ENCODE data around the gene STPG2. TPM values are rescaled to one million over a fixed set of nuclear protein-coding genes. Genes with fewer than 3 reads are reported as not detected.

The STPG2 gene
- total and polyA plus RNA-seq, 4 donors = 0.05 to 0.67 (median 0.28) TPM; not detected in 1

DNA sequence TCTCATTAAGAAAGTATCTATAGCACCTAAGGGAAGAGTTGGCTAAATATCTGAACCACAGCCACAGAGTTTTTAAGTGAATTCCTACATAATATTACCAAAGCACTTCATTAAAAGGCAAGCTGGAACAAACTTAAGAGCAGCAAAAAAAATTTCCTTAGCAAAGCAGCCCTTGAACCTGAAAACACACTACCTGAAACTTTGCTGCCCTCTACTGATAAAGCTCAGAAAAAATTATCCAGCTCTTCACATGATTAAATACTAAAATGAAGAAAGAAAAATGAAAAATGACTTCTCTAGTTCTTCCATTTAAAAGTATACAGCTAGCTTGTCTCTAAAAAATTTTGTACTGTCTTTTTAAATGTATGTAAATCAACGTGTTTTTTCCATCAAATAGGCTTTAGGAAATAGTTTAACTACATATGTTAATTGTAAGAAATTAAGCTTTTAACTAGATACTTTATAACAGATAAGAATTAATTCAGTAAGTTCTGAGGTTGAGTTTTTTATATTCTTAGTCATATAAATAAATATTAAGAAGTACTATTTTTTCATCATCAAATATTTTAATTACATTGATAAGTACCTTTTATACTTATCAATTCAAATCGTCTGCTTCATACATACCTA lies 156.1 kb downstream of the STPG2 start:
- H3K27ac ChIP-seq (ENCODE audit: low read depth in 1 of 2, low read length in 2 of 2) = no peak overlapping the region
- TF ChIP-seq RAD21 (IDR thresholded peaks at IDR 0.05) = peak; percentile 87
- TF ChIP-seq, protein P1, sequence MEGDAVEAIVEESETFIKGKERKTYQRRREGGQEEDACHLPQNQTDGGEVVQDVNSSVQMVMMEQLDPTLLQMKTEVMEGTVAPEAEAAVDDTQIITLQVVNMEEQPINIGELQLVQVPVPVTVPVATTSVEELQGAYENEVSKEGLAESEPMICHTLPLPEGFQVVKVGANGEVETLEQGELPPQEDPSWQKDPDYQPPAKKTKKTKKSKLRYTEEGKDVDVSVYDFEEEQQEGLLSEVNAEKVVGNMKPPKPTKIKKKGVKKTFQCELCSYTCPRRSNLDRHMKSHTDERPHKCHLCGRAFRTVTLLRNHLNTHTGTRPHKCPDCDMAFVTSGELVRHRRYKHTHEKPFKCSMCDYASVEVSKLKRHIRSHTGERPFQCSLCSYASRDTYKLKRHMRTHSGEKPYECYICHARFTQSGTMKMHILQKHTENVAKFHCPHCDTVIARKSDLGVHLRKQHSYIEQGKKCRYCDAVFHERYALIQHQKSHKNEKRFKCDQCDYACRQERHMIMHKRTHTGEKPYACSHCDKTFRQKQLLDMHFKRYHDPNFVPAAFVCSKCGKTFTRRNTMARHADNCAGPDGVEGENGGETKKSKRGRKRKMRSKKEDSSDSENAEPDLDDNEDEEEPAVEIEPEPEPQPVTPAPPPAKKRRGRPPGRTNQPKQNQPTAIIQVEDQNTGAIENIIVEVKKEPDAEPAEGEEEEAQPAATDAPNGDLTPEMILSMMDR (IDR thresholded peaks at IDR 0.05; ENCODE audit: low read depth, low read length, missing input control) = peak; percentile 47
- TF ChIP-seq HNF4G (IDR thresholded peaks at IDR 0.05) = no peak
- H3K9me3 ChIP-seq (ENCODE audit: control insufficient read depth in 4 of 4, low read length in 3 of 4) = no peaks in the 10 kb centered on the region
- no peak for DNase-seq (ENCODE audit: low spot score)
- no peak overlapping the region for H3K4me3 ChIP-seq (ENCODE audit: low read depth in 1 of 3, low read length in 3 of 3)
- H3K27me3 ChIP-seq (ENCODE audit: control insufficient read depth in 4 of 4, insufficient read depth in 4 of 4, low read length in 3 of 4) = no peaks in the 10 kb centered on the region
- H3K36me3 ChIP-seq (ENCODE audit: control insufficient read depth in 4 of 4, insufficient read depth in 3 of 4, low read depth in 1 of 4, low read length in 3 of 4) = no peaks in the 10 kb centered on the region
- H3K9ac ChIP-seq (ENCODE audit: low read depth in 1 of 2, low read length in 2 of 2) = no peak overlapping the region
- WGBS = 46% methylated on average over 2 of the region's 2 CpGs
- no peaks in the 10 kb centered on the region for H3K4me1 ChIP-seq (ENCODE audit: control insufficient read depth in 4 of 4, insufficient read depth in 4 of 4, low read length in 3 of 4)

DNA sequence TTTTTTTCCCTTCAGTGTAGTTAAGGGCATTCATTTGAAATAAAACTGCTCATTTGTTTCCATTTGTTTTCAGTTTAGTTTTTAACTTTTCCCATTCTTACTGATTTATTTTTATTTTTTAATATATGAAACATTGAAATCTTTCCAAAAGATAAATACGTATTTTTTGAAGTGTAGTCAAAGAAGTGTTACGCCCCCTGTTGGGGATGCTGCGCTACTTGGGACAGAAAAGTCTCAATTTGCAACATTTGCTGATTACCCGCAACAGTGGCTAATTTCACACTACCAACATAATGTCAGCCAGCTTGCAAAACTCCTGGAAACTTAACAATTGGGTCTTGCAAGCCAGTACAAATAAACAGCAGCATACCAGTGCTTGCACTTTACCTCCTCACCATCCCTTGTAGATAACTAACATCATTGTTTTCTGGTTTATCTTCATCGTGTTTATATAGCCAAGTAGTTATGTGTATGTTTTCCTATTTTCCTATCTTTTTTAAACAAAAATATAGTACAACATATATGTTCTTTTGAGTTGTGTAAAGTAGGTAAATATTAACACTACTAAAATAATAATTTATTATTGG lies 158.6 kb downstream of the STPG2 start:
- 74% methylated on average over 5 of the region's 5 CpGs for WGBS
- Histone ChIP-seq H3K27me3 (ENCODE audit: control insufficient read depth in 4 of 4, insufficient read depth in 4 of 4, low read length in 3 of 4) (no peaks in the 10 kb centered on the region), H3K9me3 (ENCODE audit: control insufficient read depth in 4 of 4, low read length in 3 of 4) (no peaks in the 10 kb centered on the region), H3K4me3 (ENCODE audit: low read depth in 1 of 3, low read length in 3 of 3) (no peak overlapping the region), H3K27ac (ENCODE audit: low read depth in 1 of 2, low read length in 2 of 2) (no peak overlapping the region), H3K4me1 (ENCODE audit: control insufficient read depth in 4 of 4, insufficient read depth in 4 of 4, low read length in 3 of 4) (no peaks in the 10 kb centered on the region), H3K36me3 (ENCODE audit: control insufficient read depth in 4 of 4, insufficient read depth in 3 of 4, low read depth in 1 of 4, low read length in 3 of 4) (no peaks in the 10 kb centered on the region), H3K9ac (ENCODE audit: low read depth in 1 of 2, low read length in 2 of 2) (no peak overlapping the region)
- DNase-seq (ENCODE audit: low spot score) = no peak
- TF ChIP-seq, protein P2, sequence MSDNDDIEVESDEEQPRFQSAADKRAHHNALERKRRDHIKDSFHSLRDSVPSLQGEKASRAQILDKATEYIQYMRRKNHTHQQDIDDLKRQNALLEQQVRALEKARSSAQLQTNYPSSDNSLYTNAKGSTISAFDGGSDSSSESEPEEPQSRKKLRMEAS (IDR thresholded peaks at IDR 0.05) = no peak
- peak in 1 of 2 donors; percentile 41 for TF ChIP-seq RAD21 (IDR thresholded peaks at IDR 0.05)
- TF ChIP-seq FOXA1 (IDR thresholded peaks at IDR 0.05) = no peak

DNA sequence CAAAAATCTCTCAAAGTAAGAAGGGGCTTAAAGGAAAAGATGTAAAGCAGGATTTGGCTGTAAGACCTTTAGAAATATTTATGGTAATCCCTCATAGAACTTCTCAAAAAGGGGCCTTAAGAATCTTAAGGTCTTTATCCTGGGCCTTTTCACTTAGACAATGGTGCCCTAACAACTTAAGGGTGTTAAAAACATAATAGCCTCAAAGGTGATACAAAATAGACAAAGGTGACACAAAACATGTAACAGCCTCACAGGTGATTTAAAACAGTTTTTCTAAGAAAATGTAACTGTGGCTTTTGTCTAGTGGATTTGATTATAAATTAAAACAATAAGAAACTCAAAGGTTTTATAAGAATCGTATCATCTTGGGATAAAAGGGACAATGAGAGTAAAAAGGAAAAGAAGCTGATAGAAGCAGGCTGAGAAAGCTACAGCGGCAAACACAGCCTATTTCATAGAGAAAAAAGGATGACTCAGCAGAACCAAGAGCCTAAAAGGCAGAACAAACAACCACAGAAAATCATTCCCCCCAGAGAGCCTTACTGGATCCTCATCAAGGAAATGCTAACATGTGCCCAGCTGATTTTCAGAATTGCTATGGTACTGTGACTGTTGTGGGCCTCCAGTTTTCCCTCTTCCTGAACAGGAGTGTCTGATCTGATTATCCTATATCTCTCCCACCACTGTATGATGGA lies 164.3 kb downstream of the STPG2 start:
- no peak for DNase-seq (ENCODE audit: low spot score)
- Histone ChIP-seq H3K36me3 (ENCODE audit: control insufficient read depth in 4 of 4, insufficient read depth in 3 of 4, low read depth in 1 of 4, low read length in 3 of 4) (no peaks in the 10 kb centered on the region), H3K27ac (ENCODE audit: low read depth in 1 of 2, low read length in 2 of 2) (no peak overlapping the region), H3K9ac (ENCODE audit: low read depth in 1 of 2, low read length in 2 of 2) (no peak overlapping the region), H3K9me3 (ENCODE audit: control insufficient read depth in 4 of 4, low read length in 3 of 4) (no peaks in the 10 kb centered on the region), H3K4me3 (ENCODE audit: low read depth in 1 of 3, low read length in 3 of 3) (no peak overlapping the region), H3K27me3 (ENCODE audit: control insufficient read depth in 4 of 4, insufficient read depth in 4 of 4, low read length in 3 of 4) (no peaks in the 10 kb centered on the region), H3K4me1 (ENCODE audit: control insufficient read depth in 4 of 4, insufficient read depth in 4 of 4, low read length in 3 of 4) (no peaks in the 10 kb centered on the region)
- 92% methylated on average over 2 of the region's 2 CpGs for WGBS
- TF ChIP-seq FOXA1 (IDR thresholded peaks at IDR 0.05) = no peak
- no peak for TF ChIP-seq SP1 (IDR thresholded peaks at IDR 0.05)
- TF ChIP-seq GABPA (IDR thresholded peaks at IDR 0.05 in 1 of 2, conservative IDR thresholded peaks at IDR 0.05 in 1 of 2) = no peak
- no peak for TF ChIP-seq HNF4G (IDR thresholded peaks at IDR 0.05)
- no peak for TF ChIP-seq RAD21 (IDR thresholded peaks at IDR 0.05)
- no peak for TF ChIP-seq NR2F2 (IDR thresholded peaks at IDR 0.05)
- TF ChIP-seq, protein P1 (IDR thresholded peaks at IDR 0.05; ENCODE audit: low read depth, low read length, missing input control) = no peak
- no peak for TF ChIP-seq TAF1 (conservative IDR thresholded peaks at IDR 0.05)
- no peak for TF ChIP-seq JUND (IDR thresholded peaks at IDR 0.05)
- TF ChIP-seq FOXA2 (IDR thresholded peaks at IDR 0.05) = no peak
- no peak for TF ChIP-seq RXRA (IDR thresholded peaks at IDR 0.05)
- no peak for TF ChIP-seq HNF4A (conservative IDR thresholded peaks at IDR 0.05)
- TF ChIP-seq EGR1 (IDR thresholded peaks at IDR 0.05; ENCODE audit: low read depth in 2 of 2) = no peak
- no peak for TF ChIP-seq YY1 (IDR thresholded peaks at IDR 0.05)
- TF ChIP-seq, protein P2 (IDR thresholded peaks at IDR 0.05) = no peak
- TF ChIP-seq, protein P3, sequence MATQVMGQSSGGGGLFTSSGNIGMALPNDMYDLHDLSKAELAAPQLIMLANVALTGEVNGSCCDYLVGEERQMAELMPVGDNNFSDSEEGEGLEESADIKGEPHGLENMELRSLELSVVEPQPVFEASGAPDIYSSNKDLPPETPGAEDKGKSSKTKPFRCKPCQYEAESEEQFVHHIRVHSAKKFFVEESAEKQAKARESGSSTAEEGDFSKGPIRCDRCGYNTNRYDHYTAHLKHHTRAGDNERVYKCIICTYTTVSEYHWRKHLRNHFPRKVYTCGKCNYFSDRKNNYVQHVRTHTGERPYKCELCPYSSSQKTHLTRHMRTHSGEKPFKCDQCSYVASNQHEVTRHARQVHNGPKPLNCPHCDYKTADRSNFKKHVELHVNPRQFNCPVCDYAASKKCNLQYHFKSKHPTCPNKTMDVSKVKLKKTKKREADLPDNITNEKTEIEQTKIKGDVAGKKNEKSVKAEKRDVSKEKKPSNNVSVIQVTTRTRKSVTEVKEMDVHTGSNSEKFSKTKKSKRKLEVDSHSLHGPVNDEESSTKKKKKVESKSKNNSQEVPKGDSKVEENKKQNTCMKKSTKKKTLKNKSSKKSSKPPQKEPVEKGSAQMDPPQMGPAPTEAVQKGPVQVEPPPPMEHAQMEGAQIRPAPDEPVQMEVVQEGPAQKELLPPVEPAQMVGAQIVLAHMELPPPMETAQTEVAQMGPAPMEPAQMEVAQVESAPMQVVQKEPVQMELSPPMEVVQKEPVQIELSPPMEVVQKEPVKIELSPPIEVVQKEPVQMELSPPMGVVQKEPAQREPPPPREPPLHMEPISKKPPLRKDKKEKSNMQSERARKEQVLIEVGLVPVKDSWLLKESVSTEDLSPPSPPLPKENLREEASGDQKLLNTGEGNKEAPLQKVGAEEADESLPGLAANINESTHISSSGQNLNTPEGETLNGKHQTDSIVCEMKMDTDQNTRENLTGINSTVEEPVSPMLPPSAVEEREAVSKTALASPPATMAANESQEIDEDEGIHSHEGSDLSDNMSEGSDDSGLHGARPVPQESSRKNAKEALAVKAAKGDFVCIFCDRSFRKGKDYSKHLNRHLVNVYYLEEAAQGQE (IDR thresholded peaks at IDR 0.05) = no peak
- TF ChIP-seq, protein P4, sequence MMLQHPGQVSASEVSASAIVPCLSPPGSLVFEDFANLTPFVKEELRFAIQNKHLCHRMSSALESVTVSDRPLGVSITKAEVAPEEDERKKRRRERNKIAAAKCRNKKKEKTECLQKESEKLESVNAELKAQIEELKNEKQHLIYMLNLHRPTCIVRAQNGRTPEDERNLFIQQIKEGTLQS (IDR thresholded peaks at IDR 0.05) = no peak

Data from liver (tissue), 9 donors.